WTC11 (cell line): ENCODE data around the gene HDGFL2.

Experiments
- CTCF ChIP-seq: fragments of 200-600 bp; IDR thresholded peaks from 2 replicates; pipeline ENCODE4 v1.8.0; 2022; ENCODE audit warnings: antibody characterized with exemption
- ESRRA ChIP-seq: sonication (generic); formaldehyde crosslinking; IDR thresholded peaks from 2 replicates; pipeline ENCODE4 v1.8.1; 2022; ENCODE audit warnings: mild to moderate bottlenecking, missing genetic modification reagents, borderline replicate concordance
- ETV6 ChIP-seq: sonication (generic); formaldehyde crosslinking; IDR thresholded peaks from 2 replicates; pipeline ENCODE4 v1.8.1; 2022; ENCODE audit warnings: mild to moderate bottlenecking, missing genetic modification reagents
- GABPB1 ChIP-seq: sonication (generic); formaldehyde crosslinking; IDR thresholded peaks from 2 replicates; pipeline ENCODE4 v1.8.1; 2023; ENCODE audit warnings: mild to moderate bottlenecking, missing genetic modification reagents
- IRF2 ChIP-seq: sonication (generic); formaldehyde crosslinking; IDR thresholded peaks from 2 replicates; pipeline ENCODE4 v1.8.0; 2022; ENCODE audit warnings: low read depth, missing genetic modification reagents, borderline replicate concordance
- NFYB ChIP-seq: sonication (generic); formaldehyde crosslinking; conservative IDR thresholded peaks from 2 replicates; pipeline ENCODE4 v1.8.0; 2022; ENCODE audit warnings: low read depth, missing genetic modification reagents
- PRDM15 ChIP-seq: sonication (generic); formaldehyde crosslinking; IDR thresholded peaks from 2 replicates; pipeline ENCODE4 v1.8.0; 2022; ENCODE audit warnings: missing genetic modification reagents
- TEAD1 ChIP-seq: sonication (generic); formaldehyde crosslinking; IDR thresholded peaks from 2 replicates; pipeline ENCODE4 v1.8.0; 2022; ENCODE audit warnings: mild to moderate bottlenecking, missing genetic modification reagents
- USF2 ChIP-seq: sonication (generic); formaldehyde crosslinking; IDR thresholded peaks from 2 replicates; pipeline ENCODE4 v1.8.1; 2023; ENCODE audit warnings: mild to moderate bottlenecking, missing genetic modification reagents, moderate library complexity
- TF ChIP-seq, protein P1 (sequence below): sonication (generic); formaldehyde crosslinking; IDR thresholded peaks from 2 replicates; pipeline ENCODE4 v1.8.1; 2022; ENCODE audit warnings: low read depth, missing genetic modification reagents, borderline replicate concordance

DNA sequence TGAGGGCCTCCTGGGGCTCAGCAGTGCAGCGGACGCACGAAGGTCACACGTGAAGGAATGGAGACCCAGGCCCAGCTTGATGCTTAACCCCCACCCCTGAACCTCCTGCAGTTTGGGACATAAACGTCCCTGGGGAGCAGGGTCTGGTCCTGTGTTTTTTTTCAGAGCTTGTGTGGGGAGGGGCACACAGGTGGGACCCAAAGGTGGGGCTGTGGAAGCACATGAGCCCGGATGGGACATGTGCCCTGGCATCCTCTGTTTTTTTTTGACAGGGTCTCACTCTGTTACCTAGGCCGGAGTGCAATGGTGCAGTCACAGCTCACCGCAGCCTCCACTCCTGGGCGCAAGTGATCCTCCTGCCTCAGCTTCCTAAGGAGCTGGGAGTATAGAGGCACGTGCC, 35.0 kb upstream of the HDGFL2 start:
- TF ChIP-seq CTCF (no peak), GABPB1 (CRISPR knock-in tag) (no peak), ETV6 (CRISPR knock-in tag) (no peak), NFYB (CRISPR knock-in tag) (no peak), PRDM15 (CRISPR knock-in tag) (no peak), TEAD1 (no peak), USF2 (no peak), IRF2 (CRISPR knock-in tag) (no peak), ESRRA (no peak)
- TF ChIP-seq, protein P1, sequence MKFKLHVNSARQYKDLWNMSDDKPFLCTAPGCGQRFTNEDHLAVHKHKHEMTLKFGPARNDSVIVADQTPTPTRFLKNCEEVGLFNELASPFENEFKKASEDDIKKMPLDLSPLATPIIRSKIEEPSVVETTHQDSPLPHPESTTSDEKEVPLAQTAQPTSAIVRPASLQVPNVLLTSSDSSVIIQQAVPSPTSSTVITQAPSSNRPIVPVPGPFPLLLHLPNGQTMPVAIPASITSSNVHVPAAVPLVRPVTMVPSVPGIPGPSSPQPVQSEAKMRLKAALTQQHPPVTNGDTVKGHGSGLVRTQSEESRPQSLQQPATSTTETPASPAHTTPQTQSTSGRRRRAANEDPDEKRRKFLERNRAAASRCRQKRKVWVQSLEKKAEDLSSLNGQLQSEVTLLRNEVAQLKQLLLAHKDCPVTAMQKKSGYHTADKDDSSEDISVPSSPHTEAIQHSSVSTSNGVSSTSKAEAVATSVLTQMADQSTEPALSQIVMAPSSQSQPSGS, result no peak
